GM19238 (cell line): ENCODE measurements around the gene WWC2.

ENCODE experiments used
- DNase-seq: peaks from one replicate; pipeline ENCODE4 v3.0.0; 2011; ENCODE audit warnings: low spot score; ENCODE audit not compliant: insufficient read length

Gene WWC2

GRCh38 chr4:183098723-183099536, at the start of gene WWC2:
TSS of gene WWC2 (plus strand) at chr4:183099257. CDS start at chr4:183099492, 235 bp downstream.
- DNase-seq: peak; percentile 36

GRCh38 chr4:183053681-183054080, 45.4 kb upstream of the WWC2 start:
- DNase-seq: no peak

- no peak for DNase-seq
These were observed 41.8 kb upstream of the WWC2 start for GRCh38 chr4:183057255-183057654.

GRCh38 chr4:183059797-183060196, 39.3 kb upstream of the WWC2 start:
- DNase-seq: no peak

GRCh38 chr4:183068502-183068901, 30.6 kb upstream of the WWC2 start:
- no peak for DNase-seq

GRCh38 chr4:183071222-183071621, 27.8 kb upstream of the WWC2 start:
- DNase-seq: no peak

GRCh38 chr4:183072176-183072575, 26.9 kb upstream of the WWC2 start:
- no peak for DNase-seq

GRCh38 chr4:183073838-183074145, 25.3 kb upstream of the WWC2 start:
- DNase-seq: no peak

- DNase-seq: no peak
These were observed 24.6 kb upstream of the WWC2 start for GRCh38 chr4:183074288-183074990.

- no peak for DNase-seq
These were observed 20.4 kb upstream of the WWC2 start for GRCh38 chr4:183078634-183079033.

- DNase-seq: no peak
These were observed 18.5 kb upstream of the WWC2 start for GRCh38 chr4:183080372-183081115.

- no peak for DNase-seq
These were observed 18.0 kb upstream of the WWC2 start for GRCh38 chr4:183081116-183081469.

GRCh38 chr4:183082053-183082452, 17.0 kb upstream of the WWC2 start:
- DNase-seq: no peak

- DNase-seq: no peak
These were observed 4.5 kb upstream of the WWC2 start for GRCh38 chr4:183094393-183095198.

GRCh38 chr4:183095199-183095512, 3.9 kb upstream of the WWC2 start:
- DNase-seq: no peak

- DNase-seq: no peak
These were observed 2.6 kb upstream of the WWC2 start for GRCh38 chr4:183096276-183096965.

- DNase-seq: no peak
These were observed 1.6 kb upstream of the WWC2 start for GRCh38 chr4:183097231-183098018.

- peak; percentile 8 for DNase-seq
These were observed 886 bp upstream of the WWC2 start for GRCh38 chr4:183098019-183098722.

- DNase-seq: peak; percentile 7
These were observed 660 bp downstream of the WWC2 start for GRCh38 chr4:183099537-183100297.
